Neural progenitor cell (in vitro differentiated cells): ENCODE results near the gene BOK. TPM values are rescaled to one million over a fixed set of nuclear protein-coding genes. Genes with fewer than 3 reads are reported as not detected.

Experiments
- DNase-seq: peaks from one replicate; pipeline ENCODE4 v3.0.0-alpha.2; 2016; ENCODE audit warnings: low spot score
- H2AFZ ChIP-seq: fragments of 200-600 bp; sonication (generic); replicated peaks from 2 replicates; pipeline ENCODE4 v1.6.1; 2016; ENCODE audit warnings: antibody characterized with exemption
- H3F3A ChIP-seq: fragments of 200-600 bp; sonication (generic); 2 replicates; pipeline ENCODE4 v1.6.1; 2016; ENCODE audit warnings: antibody characterized with exemption, low read depth
- H3K27ac ChIP-seq: fragments of 200-600 bp; sonication (generic); 2 replicates; pipeline ENCODE4 v1.5.1; 2016; ENCODE audit warnings: mild to moderate bottlenecking
- H3K27me3 ChIP-seq: fragments of 200-600 bp; sonication (generic); 2 replicates; pipeline ENCODE4 v1.6.1; 2016; ENCODE audit warnings: mild to moderate bottlenecking, moderate library complexity
- H3K36me3 ChIP-seq: fragments of 200-600 bp; sonication (generic); 2 replicates; pipeline ENCODE4 v1.5.1; 2016
- H3K4me1 ChIP-seq: fragments of 200-600 bp; sonication (generic); 2 replicates; pipeline ENCODE4 v1.6.1; 2016; ENCODE audit warnings: mixed run types
- H3K4me2 ChIP-seq: fragments of 200-600 bp; sonication (generic); 2 replicates; pipeline ENCODE4 v1.6.1; 2016
- H3K4me3 ChIP-seq: fragments of 200-600 bp; sonication (generic); 2 replicates; pipeline ENCODE4 v1.5.1; 2016
- H3K79me2 ChIP-seq: fragments of 200-600 bp; sonication (generic); 2 replicates; pipeline ENCODE4 v1.6.1; 2016; ENCODE audit warnings: low read depth
- H3K9ac ChIP-seq: fragments of 200-600 bp; sonication (generic); 2 replicates; pipeline ENCODE4 v1.6.1; 2016
- H3K9me3 ChIP-seq: fragments of 200-600 bp; sonication (generic); 2 replicates; pipeline ENCODE4 v1.5.1; 2016; ENCODE audit warnings: low read depth
- H4K20me1 ChIP-seq: fragments of 200-600 bp; sonication (generic); 2 replicates; pipeline ENCODE4 v1.6.1; 2016; ENCODE audit warnings: low read depth
- H3K27ac Mint-ChIP-seq: 3 replicates; pipeline ENCODE4 v1.8.0; 2021; ENCODE audit warnings: mixed read lengths
- H3K27me3 Mint-ChIP-seq: 2 replicates; pipeline ENCODE4 v1.8.0; 2022; ENCODE audit warnings: low read depth, mild to moderate bottlenecking, inconsistent platforms, moderate library complexity, mixed read lengths; ENCODE audit not compliant: insufficient read depth
- H3K36me3 Mint-ChIP-seq: 3 replicates; pipeline ENCODE4 v1.8.0; 2021; ENCODE audit warnings: mixed read lengths
- H3K4me1 Mint-ChIP-seq: 3 replicates; pipeline ENCODE4 v1.8.0; 2021; ENCODE audit warnings: mixed read lengths
- H3K4me3 Mint-ChIP-seq: 3 replicates; pipeline ENCODE4 v1.8.0; 2021; ENCODE audit warnings: mild to moderate bottlenecking, moderate library complexity, mixed read lengths
- H3K9me3 Mint-ChIP-seq: 3 replicates; pipeline ENCODE4 v1.8.0; 2020; ENCODE audit warnings: mixed read lengths
- EZH2 ChIP-seq: fragments of 200-600 bp; sonication (generic); IDR thresholded peaks from 2 replicates; pipeline ENCODE4 v1.6.1; 2017; ENCODE audit warnings: antibody characterized with exemption, mild to moderate bottlenecking, moderate library complexity
- EZH2phosphoT487 ChIP-seq: fragments of 200-600 bp; sonication (generic); IDR thresholded peaks from 2 replicates; pipeline ENCODE4 v1.6.1; 2017; ENCODE audit warnings: antibody characterized with exemption
- total RNA-seq: library from RNA; depleted of rRNA; stranded (reverse); fragments of >200 nt; gene quantifications from 2 replicates; pipeline ENCODE4 v1.2.3, GENCODE V29; 2015; ENCODE audit warnings: low replicate concordance
- TF ChIP-seq, protein P1 (sequence below): fragments of 200-600 bp; sonication (generic); IDR thresholded peaks from 2 replicates; pipeline ENCODE4 v1.5.1; 2017; ENCODE audit warnings: antibody characterized with exemption, mild to moderate bottlenecking

The BOK gene
- total RNA-seq, 1 donor from 2014 or later = 2.0 TPM

DNA sequence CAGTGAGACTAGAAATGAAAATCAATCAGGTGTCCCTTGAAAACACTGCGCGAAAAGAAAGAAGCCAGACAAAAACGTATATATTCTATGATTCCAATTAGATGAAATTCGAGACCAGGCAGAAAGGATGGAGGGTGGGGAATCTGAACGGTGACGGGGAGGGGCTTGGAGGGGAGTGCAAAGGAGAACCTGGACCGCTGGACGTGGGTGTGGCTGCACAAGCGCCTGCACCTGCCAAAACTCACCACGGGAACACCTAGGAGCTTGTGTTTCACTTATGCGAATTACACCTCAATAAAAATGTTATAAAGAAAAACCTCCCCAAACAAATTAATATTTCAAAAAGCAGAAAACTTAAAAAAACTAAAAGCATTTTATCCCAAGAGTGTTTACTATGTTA lies 56.5 kb downstream of the BOK start:
- no peak for TF ChIP-seq EZH2phosphoT487
- TF ChIP-seq EZH2 = no peak
- TF ChIP-seq, protein P1, sequence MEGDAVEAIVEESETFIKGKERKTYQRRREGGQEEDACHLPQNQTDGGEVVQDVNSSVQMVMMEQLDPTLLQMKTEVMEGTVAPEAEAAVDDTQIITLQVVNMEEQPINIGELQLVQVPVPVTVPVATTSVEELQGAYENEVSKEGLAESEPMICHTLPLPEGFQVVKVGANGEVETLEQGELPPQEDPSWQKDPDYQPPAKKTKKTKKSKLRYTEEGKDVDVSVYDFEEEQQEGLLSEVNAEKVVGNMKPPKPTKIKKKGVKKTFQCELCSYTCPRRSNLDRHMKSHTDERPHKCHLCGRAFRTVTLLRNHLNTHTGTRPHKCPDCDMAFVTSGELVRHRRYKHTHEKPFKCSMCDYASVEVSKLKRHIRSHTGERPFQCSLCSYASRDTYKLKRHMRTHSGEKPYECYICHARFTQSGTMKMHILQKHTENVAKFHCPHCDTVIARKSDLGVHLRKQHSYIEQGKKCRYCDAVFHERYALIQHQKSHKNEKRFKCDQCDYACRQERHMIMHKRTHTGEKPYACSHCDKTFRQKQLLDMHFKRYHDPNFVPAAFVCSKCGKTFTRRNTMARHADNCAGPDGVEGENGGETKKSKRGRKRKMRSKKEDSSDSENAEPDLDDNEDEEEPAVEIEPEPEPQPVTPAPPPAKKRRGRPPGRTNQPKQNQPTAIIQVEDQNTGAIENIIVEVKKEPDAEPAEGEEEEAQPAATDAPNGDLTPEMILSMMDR = no peak
- Histone ChIP-seq H3K4me3 (no peak overlapping the region), H3K27me3 (no peaks in the 10 kb centered on the region), H4K20me1 (no peaks in the 10 kb centered on the region), H3F3A (peaks cover 4% of the 10 kb centered on the region), H3K36me3 (no peaks in the 10 kb centered on the region), H3K4me2 (no peak overlapping the region), H3K9ac (no peak overlapping the region), H3K79me2 (peaks cover 31% of the 10 kb centered on the region), H2AFZ (no peak overlapping the region), H3K4me1 (peaks cover 13% of the 10 kb centered on the region), H3K27ac (no peak overlapping the region), H3K9me3 (no peaks in the 10 kb centered on the region)
- Mint-ChIP-seq H3K9me3 (no peaks in the 10 kb centered on the region), H3K27me3 (peaks cover 5% of the 10 kb centered on the region), H3K27ac (no peak overlapping the region), H3K4me3 (no peak overlapping the region), H3K36me3 (peaks cover 7% of the 10 kb centered on the region), H3K4me1 (peaks cover 10% of the 10 kb centered on the region)
- DNase-seq = no peak

DNA sequence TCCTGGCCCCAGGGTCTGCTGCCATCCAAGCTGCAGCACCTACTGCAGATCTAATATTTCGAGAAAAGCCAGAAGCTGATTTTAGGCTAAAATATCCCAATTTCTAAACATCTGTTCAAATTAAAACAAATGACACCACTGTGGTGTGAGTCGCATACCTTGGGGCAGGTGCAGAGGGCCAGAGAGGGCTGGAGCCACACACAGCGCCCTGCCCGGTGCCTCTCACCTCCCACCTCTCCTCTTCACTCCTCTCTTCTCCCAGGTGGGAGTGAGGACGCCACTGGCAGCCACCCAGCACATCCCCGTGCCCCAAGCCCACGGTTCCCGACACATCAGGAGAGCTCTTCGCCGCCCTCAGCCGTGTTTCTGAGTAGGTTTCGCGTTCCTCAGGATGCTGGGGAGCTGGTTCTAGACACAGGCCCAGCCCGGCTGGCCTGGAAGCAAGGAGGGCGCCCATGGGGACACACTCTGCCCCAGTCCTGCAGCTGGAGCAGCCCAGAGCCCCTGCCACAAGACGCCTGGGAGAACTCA lies 57.0 kb downstream of the BOK start:
- no peak overlapping the region for H3K4me2 ChIP-seq
- Mint-ChIP-seq H3K27ac (no peak overlapping the region), H3K36me3 (peaks cover 7% of the 10 kb centered on the region), H3K4me3 (no peak overlapping the region), H3K27me3 (peaks cover 5% of the 10 kb centered on the region), H3K9me3 (peaks cover 2% of the 10 kb centered on the region), H3K4me1 (peaks cover 9% of the 10 kb centered on the region)
- H3K36me3 ChIP-seq = no peaks in the 10 kb centered on the region
- H2AFZ ChIP-seq = no peak overlapping the region
- peaks cover 31% of the 10 kb centered on the region for H3K79me2 ChIP-seq
- TF ChIP-seq, protein P1 = no peak
- TF ChIP-seq EZH2 (no peak), EZH2phosphoT487 (no peak)
- H3K9ac ChIP-seq = no peak overlapping the region
- peaks cover 4% of the 10 kb centered on the region for H3F3A ChIP-seq
- H3K4me1 ChIP-seq = peaks cover 13% of the 10 kb centered on the region
- H3K27ac ChIP-seq = no peak overlapping the region
- no peaks in the 10 kb centered on the region for H4K20me1 ChIP-seq
- H3K9me3 ChIP-seq = no peaks in the 10 kb centered on the region
- H3K4me3 ChIP-seq = no peak overlapping the region
- no peak for DNase-seq
- no peaks in the 10 kb centered on the region for H3K27me3 ChIP-seq

DNA sequence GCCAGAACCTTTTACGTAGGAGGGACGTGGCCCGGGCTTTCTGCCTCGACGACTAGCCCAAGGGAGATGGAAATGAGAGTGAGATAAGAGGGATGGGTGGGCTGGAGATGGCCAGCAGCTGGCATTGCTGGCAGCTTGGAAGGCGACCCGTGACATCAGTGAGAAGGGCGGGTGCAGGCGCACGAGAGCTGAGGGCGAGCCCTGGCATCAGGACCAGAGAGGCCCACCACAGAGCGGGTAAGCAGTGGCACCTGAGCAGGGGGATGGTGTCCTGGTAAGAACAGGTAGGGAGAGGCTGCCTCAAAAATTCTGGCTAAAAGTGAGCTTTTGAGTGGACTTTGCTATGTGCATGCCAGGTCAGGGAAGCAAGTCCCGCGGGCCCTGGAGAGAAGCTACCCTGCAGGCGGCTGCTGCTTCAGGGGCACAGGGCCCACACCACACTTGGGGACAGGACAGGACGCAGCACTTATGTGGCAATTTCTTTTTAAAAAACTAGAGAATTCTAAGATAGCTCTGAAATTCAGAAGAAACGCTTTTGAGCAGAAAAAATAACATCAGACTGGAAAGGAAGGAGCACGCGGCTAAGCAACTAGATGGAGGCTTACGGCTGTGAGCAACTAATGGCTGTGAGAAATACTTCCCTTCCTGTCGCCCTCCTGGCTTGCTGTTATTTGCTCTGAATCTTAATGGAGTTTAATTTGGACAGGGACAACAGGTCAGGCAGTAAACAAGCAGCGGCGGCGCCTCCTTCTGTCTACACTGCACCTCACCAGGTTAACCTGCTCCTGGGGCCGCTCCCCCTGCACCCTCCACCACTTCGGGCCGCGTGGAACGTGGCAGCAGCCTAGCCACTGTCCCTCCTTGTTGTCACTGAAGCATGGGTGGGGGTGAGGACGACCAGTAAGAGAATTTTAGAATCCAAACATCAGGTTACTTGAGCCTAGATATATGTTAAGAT lies 57.9 kb downstream of the BOK start:
- Histone ChIP-seq H2AFZ (no peak overlapping the region), H3K4me2 (no peak overlapping the region), H3K27ac (no peak overlapping the region), H3F3A (peaks cover 4% of the 10 kb centered on the region), H3K9me3 (no peaks in the 10 kb centered on the region), H4K20me1 (no peaks in the 10 kb centered on the region), H3K27me3 (no peaks in the 10 kb centered on the region), H3K9ac (no peak overlapping the region), H3K79me2 (peaks cover 36% of the 10 kb centered on the region), H3K36me3 (no peaks in the 10 kb centered on the region), H3K4me3 (no peak overlapping the region), H3K4me1 (peaks cover 13% of the 10 kb centered on the region)
- H3K27me3 Mint-ChIP-seq = peaks cover 5% of the 10 kb centered on the region
- no peak overlapping the region for H3K27ac Mint-ChIP-seq
- DNase-seq = no peak
- H3K4me1 Mint-ChIP-seq = peaks cover 6% of the 10 kb centered on the region
- peaks cover 10% of the 10 kb centered on the region for H3K36me3 Mint-ChIP-seq
- TF ChIP-seq EZH2 (no peak), EZH2phosphoT487 (no peak)
- TF ChIP-seq, protein P1 = no peak
- no peak overlapping the region for H3K4me3 Mint-ChIP-seq
- H3K9me3 Mint-ChIP-seq = peaks cover 2% of the 10 kb centered on the region
